Transverse colon (tissue), 3 donors: ENCODE measurements around the gene COL23A1.

Experiments
- EP300 ChIP-seq: sonication (generic); formaldehyde crosslinking; IDR thresholded peaks from one replicate; pipeline ENCODE4 v1.6.1; 2017; ENCODE audit warnings: antibody characterized with exemption, low read depth
- POLR2A ChIP-seq: fragments of 450-650 bp; IDR thresholded peaks from one replicate; pipeline ENCODE4 v1.6.1; 2016; ENCODE audit warnings: antibody characterized with exemption, mild to moderate bottlenecking, moderate library complexity
- TF ChIP-seq, protein P1 (sequence below), 5 experiments: fragments of 200-600 bp in 3 of 5; fragments of 450-650 bp in 2 of 5; sonication (generic) in 3 of 5; IDR thresholded peaks; 1 replicate in 2 of 5; 2 replicates in 3 of 5; pipeline ENCODE4 v1.5.1; 2016 to 2017; ENCODE audit warnings: antibody characterized with exemption in 5 of 5, inconsistent platforms in 3 of 5, mild to moderate bottlenecking in 2 of 5, moderate library complexity in 1 of 5

DNA sequence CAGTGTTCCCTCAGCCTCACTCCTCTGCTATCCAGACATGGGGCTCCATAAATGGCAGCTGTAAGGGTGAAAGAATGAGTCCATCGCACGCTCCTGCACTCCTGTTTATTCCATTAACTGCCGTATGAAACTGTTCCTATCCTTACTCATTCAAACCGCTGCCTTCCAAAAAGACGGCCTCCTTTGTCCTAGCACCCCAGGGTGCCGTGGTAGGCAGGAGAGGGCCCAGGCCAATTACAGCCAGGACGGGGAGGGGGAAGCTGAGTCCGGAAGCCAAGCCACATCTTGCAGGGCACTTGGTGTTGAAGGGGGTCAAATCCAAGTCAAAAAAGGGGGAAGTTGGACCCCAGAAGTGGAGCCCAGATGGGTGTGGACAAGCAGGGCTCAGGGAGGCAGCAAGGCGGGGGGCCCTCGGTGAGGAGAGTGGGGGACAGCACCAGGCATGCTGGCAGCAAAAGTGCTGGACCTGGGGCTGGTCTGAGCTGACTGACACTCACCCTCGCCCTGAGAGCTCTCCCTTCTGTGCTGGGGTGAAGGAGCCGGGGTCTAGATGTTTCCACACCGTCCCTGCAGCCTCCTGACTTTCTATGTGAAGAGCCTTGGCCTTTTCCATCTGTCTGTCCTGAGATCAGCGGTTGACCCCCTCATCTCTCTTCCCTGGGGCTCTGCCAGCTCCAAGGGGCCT is 63.3 kb downstream of the COL23A1 start:
- TF ChIP-seq POLR2A (no peak), EP300 (no peak)
- TF ChIP-seq, protein P1, sequence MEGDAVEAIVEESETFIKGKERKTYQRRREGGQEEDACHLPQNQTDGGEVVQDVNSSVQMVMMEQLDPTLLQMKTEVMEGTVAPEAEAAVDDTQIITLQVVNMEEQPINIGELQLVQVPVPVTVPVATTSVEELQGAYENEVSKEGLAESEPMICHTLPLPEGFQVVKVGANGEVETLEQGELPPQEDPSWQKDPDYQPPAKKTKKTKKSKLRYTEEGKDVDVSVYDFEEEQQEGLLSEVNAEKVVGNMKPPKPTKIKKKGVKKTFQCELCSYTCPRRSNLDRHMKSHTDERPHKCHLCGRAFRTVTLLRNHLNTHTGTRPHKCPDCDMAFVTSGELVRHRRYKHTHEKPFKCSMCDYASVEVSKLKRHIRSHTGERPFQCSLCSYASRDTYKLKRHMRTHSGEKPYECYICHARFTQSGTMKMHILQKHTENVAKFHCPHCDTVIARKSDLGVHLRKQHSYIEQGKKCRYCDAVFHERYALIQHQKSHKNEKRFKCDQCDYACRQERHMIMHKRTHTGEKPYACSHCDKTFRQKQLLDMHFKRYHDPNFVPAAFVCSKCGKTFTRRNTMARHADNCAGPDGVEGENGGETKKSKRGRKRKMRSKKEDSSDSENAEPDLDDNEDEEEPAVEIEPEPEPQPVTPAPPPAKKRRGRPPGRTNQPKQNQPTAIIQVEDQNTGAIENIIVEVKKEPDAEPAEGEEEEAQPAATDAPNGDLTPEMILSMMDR (IDR thresholded peaks at IDR 0.05), result no peak
